Bronchial epithelial cell (primary cell): ENCODE measurements around the gene PLD4. TPM values are rescaled to one million over a fixed set of nuclear protein-coding genes. Genes with fewer than 3 reads are reported as not detected.

ENCODE experiments used
- DNase-seq: peaks from one replicate; pipeline ENCODE4 v3.0.0-alpha.2; 2010; ENCODE audit warnings: low read depth
- FAIRE-seq: peaks from 2 replicates; lab custom pipeline; 2011; peaks lifted over from hg19 to GRCh38; lab: Jason Lieb, UNC
- H3K27me3 ChIP-seq: 2 replicates; pipeline ENCODE4 v1.5.1; 2011; ENCODE audit warnings: low read length; ENCODE audit not compliant: control insufficient read depth, insufficient read depth
- H3K36me3 ChIP-seq: 2 replicates; pipeline ENCODE4 v1.5.1; 2011; ENCODE audit warnings: low read length; ENCODE audit not compliant: control insufficient read depth, insufficient read depth
- H3K4me3 ChIP-seq: 2 replicates; pipeline ENCODE4 v1.5.1; 2011; ENCODE audit warnings: mild to moderate bottlenecking, low read depth, low read length, control low read depth
- CTCF ChIP-seq: IDR thresholded peaks from 2 replicates; pipeline ENCODE4 v1.5.1; 2011; ENCODE audit warnings: mild to moderate bottlenecking, moderate library complexity, low read length, control low read depth, inconsistent platforms; ENCODE audit not compliant: insufficient read depth, severe bottlenecking
- total RNA-seq: library from RNA; depleted of rRNA; stranded (reverse); fragments of >200 nt; gene quantifications from 2 replicates; pipeline ENCODE4 v1.2.1, GENCODE V29; 2014

PLD4 gene
- total RNA-seq, 1 donor from 2014 or later, result not detected

- no peak for TF ChIP-seq CTCF
- FAIRE-seq, result no peak
- no peak for DNase-seq
- H3K4me3 ChIP-seq, result no peak overlapping the region
- H3K36me3 ChIP-seq, result peaks cover 23% of the 10 kb centered on the region
- H3K27me3 ChIP-seq, result peaks cover 4% of the 10 kb centered on the region
Observed at GRCh38 chr14:104937161-104937560, 12.5 kb downstream of the PLD4 start.

GRCh38 chr14:104937694-104938365 is 13.2 kb downstream of the PLD4 start:
- TF ChIP-seq CTCF, result no peak
- Histone ChIP-seq H3K4me3 (no peak overlapping the region), H3K27me3 (peaks cover 2% of the 10 kb centered on the region), H3K36me3 (peaks cover 25% of the 10 kb centered on the region)
- no peak for DNase-seq
- FAIRE-seq, result no peak

GRCh38 chr14:104938436-104938835 is 13.8 kb downstream of the PLD4 start:
- Histone ChIP-seq H3K4me3 (no peak overlapping the region), H3K27me3 (peaks cover 2% of the 10 kb centered on the region), H3K36me3 (peaks cover 25% of the 10 kb centered on the region)
- no peak for DNase-seq
- FAIRE-seq, result peak; percentile 28
- TF ChIP-seq CTCF, result no peak

- Histone ChIP-seq H3K36me3 (peaks cover 28% of the 10 kb centered on the region), H3K4me3 (no peak overlapping the region), H3K27me3 (peaks cover 2% of the 10 kb centered on the region)
- FAIRE-seq, result no peak
- DNase-seq, result no peak
- TF ChIP-seq CTCF, result no peak
Observed at GRCh38 chr14:104938960-104939359, 14.3 kb downstream of the PLD4 start.

- no peak for TF ChIP-seq CTCF
- Histone ChIP-seq H3K27me3 (no peaks in the 10 kb centered on the region), H3K4me3 (no peak overlapping the region), H3K36me3 (peaks cover 31% of the 10 kb centered on the region)
- no peak for DNase-seq
- peak; percentile 72 for FAIRE-seq
Observed at GRCh38 chr14:104939666-104940410, 15.2 kb downstream of the PLD4 start.
